Liver (tissue), 3 donors: Measurements from ENCODE around the gene AGTRAP.

Source experiments
- CTCF ChIP-seq: fragments of 150-350 bp; IDR thresholded peaks from 2 replicates; pipeline ENCODE4 v1.5.1; 2017; ENCODE audit warnings: improper control_type of control experiment, low read depth, low read length; ENCODE audit not compliant: missing input control
- EGR1 ChIP-seq, 2 donors: IDR thresholded peaks; 2 replicates each; pipeline ENCODE4 v1.6.1; 2016 to 2018; ENCODE audit warnings: antibody characterized with exemption in 2 of 2, low read depth in 2 of 2
- FOXA2 ChIP-seq: IDR thresholded peaks from 2 replicates; pipeline ENCODE4 v1.6.1; 2016; ENCODE audit warnings: antibody characterized with exemption
- JUND ChIP-seq, 2 donors: IDR thresholded peaks; 2 replicates each; pipeline ENCODE4 v1.6.1; 2016; ENCODE audit warnings: antibody characterized with exemption in 2 of 2
- MAX ChIP-seq: IDR thresholded peaks from 2 replicates; pipeline ENCODE4 v1.6.1; 2016; ENCODE audit warnings: antibody characterized with exemption
- NR2F2 ChIP-seq: IDR thresholded peaks from 2 replicates; pipeline ENCODE4 v1.6.1; 2016; ENCODE audit warnings: antibody characterized with exemption
- RAD21 ChIP-seq, 2 donors: IDR thresholded peaks; 2 replicates each; pipeline ENCODE4 v1.6.1; 2016; ENCODE audit warnings: antibody characterized with exemption in 2 of 2, mild to moderate bottlenecking in 2 of 2
- REST ChIP-seq: IDR thresholded peaks from 2 replicates; pipeline ENCODE4 v1.6.1; 2016; ENCODE audit warnings: antibody characterized with exemption, mild to moderate bottlenecking
- RXRA ChIP-seq, 2 donors: IDR thresholded peaks; 2 replicates each; pipeline ENCODE4 v1.6.1; 2017 to 2018; ENCODE audit warnings: antibody characterized with exemption in 2 of 2, mild to moderate bottlenecking in 1 of 2
- SP1 ChIP-seq: IDR thresholded peaks from 2 replicates; pipeline ENCODE4 v1.6.1; 2018; ENCODE audit warnings: antibody characterized with exemption, mild to moderate bottlenecking
- TAF1 ChIP-seq: conservative IDR thresholded peaks from 2 replicates; pipeline ENCODE4 v1.6.1; 2016; ENCODE audit warnings: antibody characterized with exemption, mild to moderate bottlenecking
- YY1 ChIP-seq: IDR thresholded peaks from 2 replicates; pipeline ENCODE4 v1.6.1; 2016; ENCODE audit warnings: antibody characterized with exemption, mild to moderate bottlenecking
- TF ChIP-seq, protein P1 (sequence below): IDR thresholded peaks from 2 replicates; pipeline ENCODE4 v1.6.1; 2016; ENCODE audit warnings: antibody characterized with exemption
- TF ChIP-seq, protein P2 (sequence below): IDR thresholded peaks from 2 replicates; pipeline ENCODE4 v1.6.1; 2016; ENCODE audit warnings: antibody characterized with exemption
- donor health status: healthy.
- donor health status: healthy.

GRCh38 chr1:11753555-11754208 lies 17.7 kb downstream of the AGTRAP start:
- TF ChIP-seq CTCF (no peak), MAX (no peak), TAF1 (no peak), RAD21 (IDR thresholded peaks at IDR 0.05) (no peak), NR2F2 (no peak), REST (no peak), EGR1 (IDR thresholded peaks at IDR 0.05; ENCODE audit: low read depth in 2 of 2) (no peak), SP1 (no peak), YY1 (no peak), RXRA (IDR thresholded peaks at IDR 0.05) (no peak), JUND (IDR thresholded peaks at IDR 0.05) (no peak), FOXA2 (no peak)
- TF ChIP-seq, protein P1, sequence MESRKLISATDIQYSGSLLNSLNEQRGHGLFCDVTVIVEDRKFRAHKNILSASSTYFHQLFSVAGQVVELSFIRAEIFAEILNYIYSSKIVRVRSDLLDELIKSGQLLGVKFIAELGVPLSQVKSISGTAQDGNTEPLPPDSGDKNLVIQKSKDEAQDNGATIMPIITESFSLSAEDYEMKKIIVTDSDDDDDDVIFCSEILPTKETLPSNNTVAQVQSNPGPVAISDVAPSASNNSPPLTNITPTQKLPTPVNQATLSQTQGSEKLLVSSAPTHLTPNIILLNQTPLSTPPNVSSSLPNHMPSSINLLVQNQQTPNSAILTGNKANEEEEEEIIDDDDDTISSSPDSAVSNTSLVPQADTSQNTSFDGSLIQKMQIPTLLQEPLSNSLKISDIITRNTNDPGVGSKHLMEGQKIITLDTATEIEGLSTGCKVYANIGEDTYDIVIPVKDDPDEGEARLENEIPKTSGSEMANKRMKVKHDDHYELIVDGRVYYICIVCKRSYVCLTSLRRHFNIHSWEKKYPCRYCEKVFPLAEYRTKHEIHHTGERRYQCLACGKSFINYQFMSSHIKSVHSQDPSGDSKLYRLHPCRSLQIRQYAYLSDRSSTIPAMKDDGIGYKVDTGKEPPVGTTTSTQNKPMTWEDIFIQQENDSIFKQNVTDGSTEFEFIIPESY: no peak
- TF ChIP-seq, protein P2, sequence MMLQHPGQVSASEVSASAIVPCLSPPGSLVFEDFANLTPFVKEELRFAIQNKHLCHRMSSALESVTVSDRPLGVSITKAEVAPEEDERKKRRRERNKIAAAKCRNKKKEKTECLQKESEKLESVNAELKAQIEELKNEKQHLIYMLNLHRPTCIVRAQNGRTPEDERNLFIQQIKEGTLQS: no peak
